Suprapubic skin (tissue), 3 donors: ENCODE data around the gene ERP27.

Source experiments
- EP300 ChIP-seq: sonication (generic); formaldehyde crosslinking; IDR thresholded peaks from one replicate; pipeline ENCODE4 v1.6.1; 2017; ENCODE audit warnings: antibody characterized with exemption
- POLR2A ChIP-seq, 2 donors: fragments of 450-650 bp; IDR thresholded peaks; one replicate each; pipeline ENCODE4 v1.6.1; 2017; ENCODE audit warnings: antibody characterized with exemption in 2 of 2, mild to moderate bottlenecking in 2 of 2, moderate library complexity in 2 of 2
- TF ChIP-seq, protein P1 (sequence below), 2 donors: fragments of 200-600 bp in 1 of 2; fragments of 450-650 bp in 1 of 2; sonication (generic) in 1 of 2; IDR thresholded peaks; one replicate each; pipeline ENCODE4 v1.5.1; 2016 to 2019; ENCODE audit warnings: antibody characterized with exemption in 2 of 2, mild to moderate bottlenecking in 1 of 2, moderate library complexity in 1 of 2

DNA sequence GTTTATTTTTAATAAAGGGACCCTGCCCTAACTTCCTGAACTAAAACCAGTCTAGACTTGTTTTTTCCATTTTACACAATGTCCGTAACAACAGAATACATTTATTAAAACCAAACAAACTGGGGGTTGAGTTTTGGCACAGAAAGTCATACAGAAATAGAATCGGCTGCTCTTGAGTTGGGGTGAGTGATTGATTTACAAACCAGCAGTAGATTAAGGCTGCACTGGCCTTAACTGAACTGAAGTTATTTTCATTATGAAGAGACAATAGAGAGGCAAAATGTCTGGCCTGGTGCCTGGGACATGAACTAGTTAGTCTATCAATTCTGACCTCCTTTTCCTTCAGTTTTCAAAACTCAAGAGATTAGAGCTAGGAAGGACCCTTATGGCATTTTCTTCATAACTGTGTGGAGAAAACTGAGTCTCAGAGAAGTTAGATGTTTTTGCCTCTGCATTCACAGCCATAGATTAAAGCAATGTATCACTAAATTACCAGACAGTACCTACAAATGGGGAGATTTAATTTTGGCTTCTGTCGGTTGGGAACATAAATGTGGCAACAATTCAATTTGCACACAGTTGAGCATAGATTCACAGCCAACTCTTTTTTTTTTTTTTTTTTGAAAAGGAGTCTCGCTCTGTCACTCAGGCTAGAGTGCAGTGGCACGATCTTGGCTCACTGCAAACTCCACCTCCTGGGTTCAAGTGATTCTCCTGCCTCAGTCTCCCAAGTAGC lies 32.9 kb downstream of the ERP27 start:
- TF ChIP-seq, protein P1, sequence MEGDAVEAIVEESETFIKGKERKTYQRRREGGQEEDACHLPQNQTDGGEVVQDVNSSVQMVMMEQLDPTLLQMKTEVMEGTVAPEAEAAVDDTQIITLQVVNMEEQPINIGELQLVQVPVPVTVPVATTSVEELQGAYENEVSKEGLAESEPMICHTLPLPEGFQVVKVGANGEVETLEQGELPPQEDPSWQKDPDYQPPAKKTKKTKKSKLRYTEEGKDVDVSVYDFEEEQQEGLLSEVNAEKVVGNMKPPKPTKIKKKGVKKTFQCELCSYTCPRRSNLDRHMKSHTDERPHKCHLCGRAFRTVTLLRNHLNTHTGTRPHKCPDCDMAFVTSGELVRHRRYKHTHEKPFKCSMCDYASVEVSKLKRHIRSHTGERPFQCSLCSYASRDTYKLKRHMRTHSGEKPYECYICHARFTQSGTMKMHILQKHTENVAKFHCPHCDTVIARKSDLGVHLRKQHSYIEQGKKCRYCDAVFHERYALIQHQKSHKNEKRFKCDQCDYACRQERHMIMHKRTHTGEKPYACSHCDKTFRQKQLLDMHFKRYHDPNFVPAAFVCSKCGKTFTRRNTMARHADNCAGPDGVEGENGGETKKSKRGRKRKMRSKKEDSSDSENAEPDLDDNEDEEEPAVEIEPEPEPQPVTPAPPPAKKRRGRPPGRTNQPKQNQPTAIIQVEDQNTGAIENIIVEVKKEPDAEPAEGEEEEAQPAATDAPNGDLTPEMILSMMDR (IDR thresholded peaks at IDR 0.05), result no peak
- TF ChIP-seq POLR2A (IDR thresholded peaks at IDR 0.05) (no peak), EP300 (no peak)
